A673 (cell line): ENCODE measurements around the gene CDC42EP4. TPM values are rescaled to one million over a fixed set of nuclear protein-coding genes. Genes with fewer than 3 reads are reported as not detected.

Experiments used
- BruUV-seq: library from RNA; stranded (reverse); fragments of 400-500 nt; replicated peaks from 2 replicates; lab custom pipeline; 2021; lab: Mats Ljungman, UMichigan
- CTCF ChIA-PET: fragments of 300-600 bp; sonication (Branson Sonifier 250); formaldehyde crosslinking; loops from one replicate; lab custom pipeline; 2022; ENCODE audit warnings: antibody characterized with exemption; lab: Charles Lee
- POLR2A ChIA-PET: fragments of 300-600 bp; sonication (Branson Sonifier 250); formaldehyde crosslinking; loops from one replicate; lab custom pipeline; 2022; ENCODE audit warnings: antibody characterized with exemption; ENCODE audit not compliant: low non-redundant PET; lab: Charles Lee
- DNase-seq: peaks from one replicate; pipeline ENCODE4 v3.0.0-alpha.2; 2015; ENCODE audit warnings: low spot score
- H3K27ac ChIP-seq: fragments of 200-600 bp; sonication (generic); 2 replicates; pipeline ENCODE4 v1.5.1; 2016; ENCODE audit warnings: mixed run types, low read depth, mild to moderate bottlenecking, mixed read lengths, antibody characterized with exemption, low read length; ENCODE audit not compliant: poor library complexity, severe bottlenecking
- H3K27me3 ChIP-seq: fragments of 200-600 bp; sonication (generic); replicated peaks from 2 replicates; pipeline ENCODE4 v1.6.1; 2017; ENCODE audit warnings: mixed run types, low read depth, mild to moderate bottlenecking, mixed read lengths, antibody characterized with exemption, low read length; ENCODE audit not compliant: insufficient read depth, poor library complexity
- H3K36me3 ChIP-seq: fragments of 200-600 bp; sonication (generic); 2 replicates; pipeline ENCODE4 v1.6.1; 2016; ENCODE audit warnings: mixed run types, mild to moderate bottlenecking, mixed read lengths, antibody characterized with exemption, low read length; ENCODE audit not compliant: insufficient read depth, poor library complexity, severe bottlenecking
- H3K4me1 ChIP-seq: fragments of 200-600 bp; sonication (generic); 2 replicates; pipeline ENCODE4 v1.6.1; 2017; ENCODE audit warnings: mixed run types, mild to moderate bottlenecking, mixed read lengths, antibody characterized with exemption, low read length; ENCODE audit not compliant: insufficient read depth, poor library complexity, severe bottlenecking
- H3K4me3 ChIP-seq: fragments of 200-600 bp; sonication (generic); 2 replicates; pipeline ENCODE4 v1.5.1; 2016; ENCODE audit warnings: low read depth, mixed run types, mild to moderate bottlenecking, mixed read lengths, low read length; ENCODE audit not compliant: poor library complexity, severe bottlenecking
- H3K9me3 ChIP-seq: fragments of 200-600 bp; sonication (generic); 2 replicates; pipeline ENCODE4 v1.6.1; 2016; ENCODE audit warnings: mixed run types, low read depth, mild to moderate bottlenecking, mixed read lengths, antibody characterized with exemption, low read length; ENCODE audit not compliant: poor library complexity, severe bottlenecking
- CTCF ChIP-seq: fragments of 300-800, 200-600 bp; sonication (generic); conservative IDR thresholded peaks from 2 replicates; pipeline ENCODE4 v1.5.1; 2017; ENCODE audit warnings: low read depth, mild to moderate bottlenecking, antibody characterized with exemption, low read length, moderate library complexity, mixed read lengths
- EZH2 ChIP-seq: fragments of 200-600 bp; sonication (generic); IDR thresholded peaks from 2 replicates; pipeline ENCODE4 v1.6.1; 2017; ENCODE audit warnings: borderline replicate concordance, low read depth, mild to moderate bottlenecking, mixed read lengths, antibody characterized with exemption, low read length; ENCODE audit not compliant: poor library complexity, severe bottlenecking
- intact Hi-C: fragments of 100-400 bp; cut with micrococcal nuclease; formaldehyde crosslinking; loops from one replicate; pipeline ENCODE4 v1.10.0; 2022; ENCODE audit not compliant: unreplicated experiment
- total RNA-seq: library from RNA; stranded (reverse); gene quantifications from 2 replicates; pipeline ENCODE4 v1.2.3, GENCODE V29; 2021

The CDC42EP4 gene
- total RNA-seq, 1 experiment from 2014 or later: 37.5 TPM

- DNase-seq: no peak
- BruUV-seq: no TSS peak
- Histone ChIP-seq H3K36me3 (no peaks in the 10 kb centered on the region), H3K4me1 (no peaks in the 10 kb centered on the region), H3K4me3 (no peak overlapping the region), H3K9me3 (no peaks in the 10 kb centered on the region), H3K27me3 (no peaks in the 10 kb centered on the region), H3K27ac (no peak overlapping the region)
- intact Hi-C loops: no loop called here
- CTCF ChIA-PET: no interaction called here
- TF ChIP-seq CTCF: no peak
- TF ChIP-seq EZH2: no peak
- POLR2A ChIA-PET: interaction anchor here (0.7 kb wide), 1 partner anchor 1765 kb away, joined by 3 read pairs; no protein-coding TSS in a partner anchor
These were observed 11.8 kb upstream of the CDC42EP4 start for GRCh38 chr17:73323409-73324159.

- H3K4me3 ChIP-seq: no peak overlapping the region
- no peak for DNase-seq
- no TSS peak for BruUV-seq
- H3K27ac ChIP-seq: no peak overlapping the region
- TF ChIP-seq EZH2 (no peak), CTCF (no peak)
- CTCF ChIA-PET: no interaction called here
- intact Hi-C loops: no loop called here
- H3K36me3 ChIP-seq: no peaks in the 10 kb centered on the region
- no peaks in the 10 kb centered on the region for H3K4me1 ChIP-seq
- POLR2A ChIA-PET: no interaction called here
- H3K27me3 ChIP-seq: no peaks in the 10 kb centered on the region
- no peaks in the 10 kb centered on the region for H3K9me3 ChIP-seq
These were observed 8.9 kb upstream of the CDC42EP4 start for GRCh38 chr17:73320601-73321264.

GRCh38 chr17:73319766-73320165 lies 8.0 kb upstream of the CDC42EP4 start:
- H3K9me3 ChIP-seq: no peaks in the 10 kb centered on the region
- intact Hi-C loops: no loop called here
- POLR2A ChIA-PET: no interaction called here
- H3K27me3 ChIP-seq: no peaks in the 10 kb centered on the region
- no peaks in the 10 kb centered on the region for H3K4me1 ChIP-seq
- H3K4me3 ChIP-seq: no peak overlapping the region
- no TSS peak for BruUV-seq
- CTCF ChIA-PET: no interaction called here
- H3K27ac ChIP-seq: no peak overlapping the region
- no peak for TF ChIP-seq EZH2
- TF ChIP-seq CTCF: no peak
- no peaks in the 10 kb centered on the region for H3K36me3 ChIP-seq
- no peak for DNase-seq
